GM12875 (cell line): ENCODE measurements around the gene SYDE1.
"Not testable (repeated sequence)": the region's sequence is repeated elsewhere in the genome, so short reads cannot be mapped to it uniquely, and the experiment has no call there.

Source experiments
- H3K4me3 ChIP-seq: one replicate; pipeline ENCODE4 v1.5.1; 2011; ENCODE audit warnings: low read depth, low read length, control low read depth
- TF ChIP-seq, protein P1 (sequence below): IDR thresholded peaks from 2 replicates; pipeline ENCODE4 v1.5.1; 2011; ENCODE audit warnings: low read depth, mild to moderate bottlenecking, control low read depth, inconsistent platforms, low read length, moderate library complexity, borderline replicate concordance; ENCODE audit not compliant: insufficient read depth

Gene SYDE1

GRCh38 chr19:15087182-15087581, 20.0 kb upstream of the SYDE1 start:
- no peak overlapping the region for H3K4me3 ChIP-seq
- TF ChIP-seq, protein P1, sequence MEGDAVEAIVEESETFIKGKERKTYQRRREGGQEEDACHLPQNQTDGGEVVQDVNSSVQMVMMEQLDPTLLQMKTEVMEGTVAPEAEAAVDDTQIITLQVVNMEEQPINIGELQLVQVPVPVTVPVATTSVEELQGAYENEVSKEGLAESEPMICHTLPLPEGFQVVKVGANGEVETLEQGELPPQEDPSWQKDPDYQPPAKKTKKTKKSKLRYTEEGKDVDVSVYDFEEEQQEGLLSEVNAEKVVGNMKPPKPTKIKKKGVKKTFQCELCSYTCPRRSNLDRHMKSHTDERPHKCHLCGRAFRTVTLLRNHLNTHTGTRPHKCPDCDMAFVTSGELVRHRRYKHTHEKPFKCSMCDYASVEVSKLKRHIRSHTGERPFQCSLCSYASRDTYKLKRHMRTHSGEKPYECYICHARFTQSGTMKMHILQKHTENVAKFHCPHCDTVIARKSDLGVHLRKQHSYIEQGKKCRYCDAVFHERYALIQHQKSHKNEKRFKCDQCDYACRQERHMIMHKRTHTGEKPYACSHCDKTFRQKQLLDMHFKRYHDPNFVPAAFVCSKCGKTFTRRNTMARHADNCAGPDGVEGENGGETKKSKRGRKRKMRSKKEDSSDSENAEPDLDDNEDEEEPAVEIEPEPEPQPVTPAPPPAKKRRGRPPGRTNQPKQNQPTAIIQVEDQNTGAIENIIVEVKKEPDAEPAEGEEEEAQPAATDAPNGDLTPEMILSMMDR: no peak

- TF ChIP-seq, protein P1: peak; percentile 36; the same call in 1 of the 2 replicates
- no peak overlapping the region for H3K4me3 ChIP-seq
Observed at GRCh38 chr19:15091918-15092753, 15.1 kb upstream of the SYDE1 start.

DNA sequence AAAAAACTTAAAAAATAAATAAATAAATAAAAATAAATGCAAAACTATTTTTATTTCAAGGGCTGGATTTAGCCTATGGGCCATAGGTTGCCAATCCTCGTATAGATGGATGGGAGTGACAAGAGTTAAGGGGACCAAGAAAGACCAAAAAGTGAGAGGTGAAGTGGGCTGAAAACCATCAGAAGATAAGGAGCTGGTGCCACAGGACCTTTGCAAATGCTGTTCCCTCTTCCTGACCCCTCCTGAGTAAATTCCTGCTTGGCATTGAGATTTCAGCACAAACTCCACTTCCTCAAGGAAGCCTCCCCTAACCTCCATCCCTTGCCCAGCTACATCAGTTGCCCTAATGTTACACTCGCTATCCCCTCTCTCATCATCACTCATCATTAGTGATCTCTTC, 14.2 kb upstream of the SYDE1 start:
- TF ChIP-seq, protein P1: no peak
- no peak overlapping the region for H3K4me3 ChIP-seq

- H3K4me3 ChIP-seq: no peak overlapping the region
- TF ChIP-seq, protein P1: no peak
Observed at GRCh38 chr19:15096223-15096622, 11.0 kb upstream of the SYDE1 start.

DNA sequence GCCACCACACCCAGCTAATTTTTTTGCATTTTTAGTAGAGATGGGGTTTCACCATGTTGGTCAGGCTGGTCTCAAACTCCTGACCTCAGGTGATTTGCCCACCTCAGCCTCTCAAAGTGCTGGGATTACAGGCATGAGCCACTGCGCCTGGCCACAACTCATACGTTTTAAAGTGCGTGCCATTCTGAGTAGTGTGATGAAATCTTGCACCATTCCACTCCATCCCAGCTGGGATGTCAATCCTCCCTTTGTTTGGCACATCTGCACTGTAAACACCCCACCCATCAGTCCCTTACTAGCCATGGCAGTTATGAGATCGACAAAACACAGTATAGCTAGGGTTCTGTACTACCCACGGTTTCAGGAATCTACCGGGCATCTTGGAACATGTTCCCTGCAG, 9.2 kb upstream of the SYDE1 start:
- not testable (repeated sequence) for H3K4me3 ChIP-seq

GRCh38 chr19:15098460-15098859, 8.7 kb upstream of the SYDE1 start:
- TF ChIP-seq, protein P1: no peak
- no peak overlapping the region for H3K4me3 ChIP-seq

DNA sequence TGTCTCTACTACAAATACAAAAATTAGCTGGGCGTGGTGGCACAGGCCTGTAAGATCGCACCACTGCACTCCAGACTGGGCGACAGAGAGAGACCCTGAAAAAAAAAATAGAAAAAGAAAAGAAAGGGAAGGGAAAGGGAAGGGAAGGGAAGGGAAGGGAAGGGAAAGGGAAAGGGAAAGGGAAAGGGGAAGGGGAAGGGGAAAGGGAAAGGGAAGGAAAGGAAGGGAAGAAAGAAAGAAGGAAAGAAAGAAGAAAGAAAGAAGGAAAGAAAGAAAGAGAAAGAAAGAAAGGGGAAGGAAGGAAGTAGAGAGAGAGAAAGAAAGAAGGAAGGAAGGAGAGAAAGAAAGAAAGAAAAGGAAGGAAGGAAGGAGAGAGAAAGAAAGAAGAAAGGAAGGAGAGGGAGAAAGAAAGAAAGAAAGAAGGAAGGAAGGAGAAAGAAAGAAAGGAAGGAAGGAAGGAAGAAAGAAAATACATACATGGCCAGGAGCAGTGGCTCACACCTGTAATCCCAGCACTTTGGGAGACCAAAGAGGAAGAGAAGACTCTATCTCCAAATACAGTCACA, 8.1 kb upstream of the SYDE1 start:
- TF ChIP-seq, protein P1: no peak
- no peak overlapping the region for H3K4me3 ChIP-seq
